ENCODE data around the gene VAMP4.

Gene VAMP4

GRCh38 chr1:171741872-171742576, at the start of gene VAMP4:
TSS of gene VAMP4 (minus strand) at chr1:171742065. CDS start at chr1:171738414, 3,651 bp downstream.
- no peak for TF ChIP-seq GLIS3 (CRISPR knock-in tag; IDR thresholded peaks at IDR 0.05)
- TF ChIP-seq ARNTL (CRISPR knock-in tag; IDR thresholded peaks at IDR 0.05; ENCODE audit: borderline replicate concordance, low read depth): no peak
- no peak for TF ChIP-seq PPARA (CRISPR knock-in tag; IDR thresholded peaks at IDR 0.05; ENCODE audit: borderline replicate concordance)
- no peak for TF ChIP-seq BACH2 (CRISPR knock-in tag; IDR thresholded peaks at IDR 0.05; ENCODE audit: borderline replicate concordance)
- TF ChIP-seq RARB (CRISPR knock-in tag; IDR thresholded peaks at IDR 0.05): no peak
- TF ChIP-seq POU6F1 (CRISPR knock-in tag; IDR thresholded peaks at IDR 0.05; ENCODE audit: borderline replicate concordance, low read depth): no peak
- TF ChIP-seq ZFP3 (CRISPR knock-in tag; IDR thresholded peaks at IDR 0.05): no peak
- TF ChIP-seq CSRNP3 (CRISPR knock-in tag; IDR thresholded peaks at IDR 0.05): no peak
- no peak for TF ChIP-seq ISL1 (CRISPR knock-in tag; IDR thresholded peaks at IDR 0.05)
- TF ChIP-seq TOX (CRISPR knock-in tag; IDR thresholded peaks at IDR 0.05; ENCODE audit: borderline replicate concordance): 0 out of 2 replicates have a peak, but pooled peaks have one; percentile 32
- no peak for TF ChIP-seq OSR1 (CRISPR knock-in tag; IDR thresholded peaks at IDR 0.05)
- TF ChIP-seq PATZ1 (CRISPR knock-in tag; IDR thresholded peaks at IDR 0.05; ENCODE audit: borderline replicate concordance): no peak
- 0 out of 2 replicates have a peak, but pooled peaks have one; percentile 8 for TF ChIP-seq ZC3H10 (CRISPR knock-in tag; IDR thresholded peaks at IDR 0.05)
- TF ChIP-seq ZNF565 (CRISPR knock-in tag; conservative IDR thresholded peaks at IDR 0.05; ENCODE audit: low read depth): no peak
- peak; percentile 84 for ATAC-seq

GRCh38 chr1:171790318-171790717, 48.5 kb upstream of the VAMP4 start:
- ATAC-seq: no peak
- TF ChIP-seq POU6F1 (CRISPR knock-in tag; IDR thresholded peaks at IDR 0.05; ENCODE audit: borderline replicate concordance, low read depth) (no peak), TCF4 (CRISPR knock-in tag; IDR thresholded peaks at IDR 0.05; ENCODE audit: borderline replicate concordance) (no peak), ZFP3 (CRISPR knock-in tag; IDR thresholded peaks at IDR 0.05) (no peak), RARB (CRISPR knock-in tag; IDR thresholded peaks at IDR 0.05) (no peak)

- ATAC-seq: peak; percentile 78
- TF ChIP-seq TCF4 (CRISPR knock-in tag; IDR thresholded peaks at IDR 0.05; ENCODE audit: borderline replicate concordance) (no peak), POU6F1 (CRISPR knock-in tag; IDR thresholded peaks at IDR 0.05; ENCODE audit: borderline replicate concordance, low read depth) (no peak), ZFP30 (CRISPR knock-in tag; IDR thresholded peaks at IDR 0.05) (no peak), BACH2 (CRISPR knock-in tag; IDR thresholded peaks at IDR 0.05; ENCODE audit: borderline replicate concordance) (no peak), PATZ1 (CRISPR knock-in tag; IDR thresholded peaks at IDR 0.05; ENCODE audit: borderline replicate concordance) (no peak), ISL1 (CRISPR knock-in tag; IDR thresholded peaks at IDR 0.05) (no peak), PPARA (CRISPR knock-in tag; IDR thresholded peaks at IDR 0.05; ENCODE audit: borderline replicate concordance) (no peak), TOX (CRISPR knock-in tag; IDR thresholded peaks at IDR 0.05; ENCODE audit: borderline replicate concordance) (no peak), ZNF8 (CRISPR knock-in tag; IDR thresholded peaks at IDR 0.05) (no peak), SNAI2 (CRISPR knock-in tag; IDR thresholded peaks at IDR 0.05) (no peak), GLIS3 (CRISPR knock-in tag; IDR thresholded peaks at IDR 0.05) (no peak), ZNF70 (CRISPR knock-in tag; IDR thresholded peaks at IDR 0.05) (no peak), CSDC2 (CRISPR knock-in tag; IDR thresholded peaks at IDR 0.05) (no peak), ZC3H10 (CRISPR knock-in tag; IDR thresholded peaks at IDR 0.05) (no peak), CREB5 (CRISPR knock-in tag; IDR thresholded peaks at IDR 0.05; ENCODE audit: low read depth) (no peak)
These were observed 46.8 kb upstream of the VAMP4 start for GRCh38 chr1:171788696-171789095.
